SK-N-SH (cell line): ENCODE results near the gene NPAS1. TPM values are rescaled to one million over a fixed set of nuclear protein-coding genes. Genes with fewer than 3 reads are reported as not detected.
A peak's percentile ranks its signal among the peaks of the same experiment; 100 is the strongest.

Experiments
- CTCF ChIA-PET: fragments of 300-600, 350-600 bp; formaldehyde crosslinking; extraction: SDS; loops from one replicate; lab custom pipeline; 2021; lab: Yijun Ruan, JAX
- POLR2A ChIA-PET: fragments of 350-600 bp; sonication (Branson Sonifier 250); formaldehyde crosslinking; extraction: SDS; loops from one replicate; lab custom pipeline; 2020; ENCODE audit warnings: antibody characterized with exemption, inconsistent platforms; lab: Yijun Ruan, JAX
- DNase-seq: peaks from one replicate; pipeline ENCODE4 v3.0.0; 2012
- H2AFZ ChIP-seq: fragments of 200-600 bp; sonication (generic); 2 replicates; pipeline ENCODE4 v1.8.1; 2016; ENCODE audit warnings: antibody characterized with exemption, mild to moderate bottlenecking, low read depth
- H3F3A ChIP-seq: fragments of 200-600 bp; sonication (generic); replicated peaks from 2 replicates; pipeline ENCODE3; 2016; ENCODE audit warnings: antibody characterized with exemption, mild to moderate bottlenecking; ENCODE audit not compliant: insufficient read depth
- H3K27ac ChIP-seq, 2 experiments: fragments of 200-500 bp in 1 of 2; fragments of 200-600 bp in 1 of 2; sonication (Bioruptor generic) in 1 of 2; sonication (generic), shearing (Covaris generic) in 1 of 2; 2 replicates each; pipeline versions ENCODE4 v1.5.1 to v1.6.1; 2014 to 2016; ENCODE audit warnings: low read depth in 2 of 2, inconsistent platforms in 1 of 2, low read length in 1 of 2, mild to moderate bottlenecking in 1 of 2, mixed read lengths in 1 of 2
- H3K27me3 ChIP-seq: fragments of 200-600 bp; sonication (generic), shearing (Covaris generic); 2 replicates; pipeline ENCODE4 v1.6.1; 2016; ENCODE audit warnings: mixed run types; ENCODE audit not compliant: insufficient read depth
- H3K36me3 ChIP-seq, 2 experiments: fragments of 200-500 bp in 1 of 2; fragments of 200-600 bp in 1 of 2; sonication (Bioruptor generic) in 1 of 2; sonication (generic) in 1 of 2; replicated peaks in 1 of 2; 2 replicates each; pipeline versions ENCODE3 to v1.5.1; 2014 to 2016; ENCODE audit warnings: low read length in 1 of 2, mild to moderate bottlenecking in 1 of 2; ENCODE audit not compliant: insufficient read depth in 2 of 2, control insufficient read depth in 1 of 2
- H3K4me1 ChIP-seq, 2 experiments: fragments of 200-500 bp in 1 of 2; fragments of 200-600 bp in 1 of 2; sonication (Bioruptor generic) in 1 of 2; sonication (generic), shearing (Covaris generic) in 1 of 2; 2 replicates each; pipeline versions ENCODE4 v1.5.1 to v1.6.1; 2014 to 2016; ENCODE audit warnings: low read depth in 1 of 2, low read length in 1 of 2, mixed run types in 1 of 2; ENCODE audit not compliant: insufficient read depth in 2 of 2, control insufficient read depth in 1 of 2
- H3K4me2 ChIP-seq: fragments of 200-600 bp; sonication (generic), shearing (Covaris generic); 2 replicates; pipeline ENCODE4 v1.6.1; 2017; ENCODE audit warnings: mixed run types
- H3K4me3 ChIP-seq, 2 experiments: fragments of 200-500 bp in 1 of 2; fragments of 200-600 bp in 1 of 2; sonication (Bioruptor generic) in 1 of 2; sonication (generic), shearing (Covaris generic) in 1 of 2; 2 replicates each; pipeline versions ENCODE4 v1.5.1 to v1.8.1; 2014 to 2016; ENCODE audit warnings: low read depth in 2 of 2, inconsistent platforms in 1 of 2, low read length in 1 of 2, mild to moderate bottlenecking in 1 of 2, mixed read lengths in 1 of 2, moderate library complexity in 1 of 2
- H3K79me2 ChIP-seq: fragments of 200-600 bp; sonication (generic); 2 replicates; pipeline ENCODE4 v1.8.1; 2017; ENCODE audit warnings: mild to moderate bottlenecking; ENCODE audit not compliant: insufficient read depth
- H3K9ac ChIP-seq: fragments of 200-600 bp; sonication (generic); 2 replicates; pipeline ENCODE4 v1.6.1; 2017; ENCODE audit warnings: mixed run types
- H3K9me2 ChIP-seq: fragments of 200-600 bp; sonication (generic); 2 replicates; pipeline ENCODE4 v1.6.1; 2017; ENCODE audit warnings: mixed run types
- H3K9me3 ChIP-seq: fragments of 200-600 bp; sonication (generic); 2 replicates; pipeline ENCODE4 v1.6.1; 2017; ENCODE audit warnings: mixed run types, mild to moderate bottlenecking, moderate library complexity
- H4K20me1 ChIP-seq: fragments of 200-600 bp; sonication (generic); 2 replicates; pipeline ENCODE4 v1.6.1; 2017; ENCODE audit warnings: mild to moderate bottlenecking, mixed run types; ENCODE audit not compliant: insufficient read depth
- ELF1 ChIP-seq: IDR thresholded peaks from 2 replicates; pipeline ENCODE4 v1.4.0; 2012
- EP300 ChIP-seq, 2 experiments: IDR thresholded peaks; 2 replicates each; pipeline versions ENCODE4 v1.4.0 to v1.6.1; 2012; ENCODE audit warnings: borderline replicate concordance in 1 of 2, low read depth in 1 of 2, low read length in 1 of 2
- EZH2phosphoT487 ChIP-seq: fragments of 200-600 bp; sonication (generic); IDR thresholded peaks from 2 replicates; pipeline ENCODE4 v1.6.1; 2017; ENCODE audit warnings: low read depth, mixed run types, mild to moderate bottlenecking, antibody characterized with exemption, moderate library complexity, borderline replicate concordance
- FOSL2 ChIP-seq: IDR thresholded peaks from 2 replicates; pipeline ENCODE4 v1.4.0; 2012; ENCODE audit warnings: low read depth, mild to moderate bottlenecking, moderate library complexity, borderline replicate concordance
- FOXJ3 ChIP-seq: sonication (generic); formaldehyde crosslinking; IDR thresholded peaks from 2 replicates; pipeline ENCODE4 v1.5.1; 2020; ENCODE audit warnings: mild to moderate bottlenecking, missing genetic modification reagents
- GATA2 ChIP-seq: sonication (generic); formaldehyde crosslinking; IDR thresholded peaks from 2 replicates; pipeline ENCODE4 v1.5.0; 2020; ENCODE audit warnings: mild to moderate bottlenecking, missing genetic modification reagents
- JUND ChIP-seq: IDR thresholded peaks from 2 replicates; pipeline ENCODE4 v1.4.0; 2012
- MEF2A ChIP-seq: IDR thresholded peaks from 2 replicates; pipeline ENCODE4 v1.4.0; 2012; ENCODE audit warnings: low read depth, borderline replicate concordance
- MXI1 ChIP-seq: IDR thresholded peaks from 2 replicates; pipeline ENCODE4 v1.6.1; 2012; ENCODE audit warnings: mild to moderate bottlenecking, low read depth, low read length, improper control_type of control experiment
- NFIC ChIP-seq: IDR thresholded peaks from 2 replicates; pipeline ENCODE4 v1.4.0; 2012; ENCODE audit warnings: borderline replicate concordance
- NRF1 ChIP-seq: IDR thresholded peaks from 2 replicates; pipeline ENCODE4 v1.6.1; 2012; ENCODE audit warnings: low read depth, mild to moderate bottlenecking, low read length
- POLR2AphosphoS5 ChIP-seq: IDR thresholded peaks from 2 replicates; pipeline ENCODE4 v1.6.1; 2012; ENCODE audit warnings: low read depth, low read length
- RAD21 ChIP-seq: IDR thresholded peaks from 2 replicates; pipeline ENCODE4 v1.6.1; 2012; ENCODE audit warnings: mild to moderate bottlenecking, low read length
- RCOR1 ChIP-seq: fragments of 150-350 bp; IDR thresholded peaks from 2 replicates; pipeline ENCODE4 v1.6.1; 2017; ENCODE audit warnings: antibody characterized with exemption, low read length
- SIN3A ChIP-seq: IDR thresholded peaks from 2 replicates; pipeline ENCODE4 v1.6.1; 2012; ENCODE audit warnings: low read depth, mild to moderate bottlenecking, low read length, moderate library complexity, borderline replicate concordance
- TAF1 ChIP-seq: IDR thresholded peaks from 2 replicates; pipeline ENCODE4 v1.6.1; 2012; ENCODE audit warnings: low read depth, mild to moderate bottlenecking, low read length, moderate library complexity, borderline replicate concordance
- TCF12 ChIP-seq: IDR thresholded peaks from 2 replicates; pipeline ENCODE4 v1.4.0; 2012
- TEAD4 ChIP-seq: IDR thresholded peaks from 2 replicates; pipeline ENCODE4 v1.4.0; 2012; ENCODE audit warnings: mild to moderate bottlenecking, borderline replicate concordance; ENCODE audit not compliant: insufficient read depth
- YY1 ChIP-seq: IDR thresholded peaks from 2 replicates; pipeline ENCODE4 v1.4.0; 2012; ENCODE audit warnings: low read depth, mild to moderate bottlenecking
- WGBS: methylation state at CpG from one replicate; pipeline ENCODE4 v1.1.6; 2017; ENCODE audit warnings: low lambda C conversion rate; 5-methylcytosine and 5-hydroxymethylcytosine counted together
- polyA plus RNA-seq, 3 experiments: library from polyadenylated mRNA; depleted of rRNA; stranded (reverse); fragments of >200 nt; gene quantifications; 2 replicates each; pipeline ENCODE4 v1.2.3, GENCODE V29; 2012
- TF ChIP-seq, protein P1 (sequence below): fragments of 200-600 bp; sonication (generic); IDR thresholded peaks from 2 replicates; pipeline ENCODE4 v1.6.1; 2017; ENCODE audit warnings: antibody characterized with exemption, mild to moderate bottlenecking, moderate library complexity
- TF ChIP-seq, protein P2 (sequence below): IDR thresholded peaks from 2 replicates; pipeline ENCODE4; 2012
- TF ChIP-seq, protein P3 (sequence below): IDR thresholded peaks from 2 replicates; pipeline ENCODE4 v1.4.0; 2012; ENCODE audit warnings: low read depth, borderline replicate concordance
- TF ChIP-seq, protein P4 (sequence below): IDR thresholded peaks from 2 replicates; pipeline ENCODE4 v1.4.0; 2012; ENCODE audit warnings: low read depth

The NPAS1 gene
- polyA plus RNA-seq, 1 of the 3 experiments (the other 2 are of a cell fraction) = 1.1 TPM

DNA sequence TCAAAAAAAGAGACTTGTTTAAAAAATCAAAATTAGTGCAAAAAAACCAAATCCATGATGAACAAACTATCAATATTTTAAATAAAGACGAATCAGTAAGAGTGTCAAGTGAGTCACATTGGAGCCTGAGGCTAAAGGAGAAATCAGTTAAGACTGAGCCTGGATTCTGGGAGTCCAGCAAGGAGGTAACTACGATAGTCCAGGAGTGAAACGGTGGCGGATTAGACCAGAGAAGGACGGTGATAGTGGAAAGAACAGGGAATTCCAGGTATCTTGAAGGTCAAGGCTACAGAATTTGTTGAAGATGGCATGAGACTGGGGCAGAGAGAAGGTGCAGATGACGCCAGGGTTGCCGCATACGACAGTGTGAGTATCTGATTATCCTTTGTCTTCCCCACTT, 7.0 kb upstream of the NPAS1 start:
- 0 out of 2 replicates have a peak overlapping the region, but pooled peaks have one; percentile 22 for H3K4me2 ChIP-seq
- no peak for TF ChIP-seq NRF1
- CTCF ChIA-PET = interaction anchor here (0.6 to 4.2 kb wide), 56 partner anchors 9 to 412 kb away, joined by 3 to 44 read pairs (median 5); partner anchors contain the start of genes SAE1 and ZC3H4
- no peak for DNase-seq
- no peaks in the 10 kb centered on the region for H3K9me2 ChIP-seq
- POLR2A ChIA-PET = interaction anchor here (0.9 kb wide), 1 partner anchor 101 kb away, joined by 3 read pairs; the partner anchor contains the start of gene ZC3H4
- H3K9me3 ChIP-seq = no peaks in the 10 kb centered on the region
- no peaks in the 10 kb centered on the region for H3K27me3 ChIP-seq
- no peak overlapping the region for H3K9ac ChIP-seq
- H3K79me2 ChIP-seq = no peaks in the 10 kb centered on the region
- no peak overlapping the region; a peak in 1 of 4 replicates for H3K4me3 ChIP-seq
- no peak overlapping the region; the same call in 1 of the 2 replicates for H2AFZ ChIP-seq
- WGBS = 33% methylated on average over 5 of the region's 8 CpGs
- no peaks in the 10 kb centered on the region for H4K20me1 ChIP-seq
- no peaks in the 10 kb centered on the region for H3K36me3 ChIP-seq
- H3F3A ChIP-seq = no peaks in the 10 kb centered on the region
- peaks cover 0 to 3% of the 10 kb centered on the region in 2 experiments; a peak in 1 of 4 replicates for H3K4me1 ChIP-seq
- H3K27ac ChIP-seq = no peak overlapping the region

DNA sequence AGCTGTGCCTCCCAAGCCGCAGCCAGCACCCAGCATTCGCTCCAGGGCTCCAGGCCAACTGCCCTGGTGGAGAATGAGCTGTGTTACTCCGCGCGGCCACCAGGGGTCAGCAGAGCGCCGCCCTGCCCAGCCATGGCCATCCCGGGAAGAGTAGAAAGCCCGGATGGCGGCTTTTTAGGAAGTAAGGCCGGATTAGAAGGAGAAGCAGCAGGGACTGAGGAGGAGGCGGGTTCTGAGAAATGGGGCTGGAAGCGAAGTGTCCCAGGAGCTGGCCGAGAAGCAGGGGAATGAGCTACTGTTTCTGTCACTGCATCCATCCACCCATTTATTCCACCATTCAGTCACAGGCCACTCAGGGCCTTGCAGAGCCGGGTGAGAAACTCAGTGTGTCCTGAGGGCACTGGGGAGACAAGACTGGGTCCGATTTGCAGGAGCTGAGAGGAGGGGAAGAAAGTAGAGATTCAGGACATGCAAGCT, 6.6 kb upstream of the NPAS1 start:
- Histone ChIP-seq H3K9me2 (no peaks in the 10 kb centered on the region), H4K20me1 (no peaks in the 10 kb centered on the region), H3K27me3 (no peaks in the 10 kb centered on the region), H3K79me2 (no peaks in the 10 kb centered on the region), H3F3A (peaks cover under 1% of the 10 kb centered on the region), H3K9ac (no peak overlapping the region), H3K4me1 (peaks cover 0 to 3% of the 10 kb centered on the region in 2 experiments; a peak in 1 of 4 replicates), H3K4me3 (no peak overlapping the region; a peak in 1 of 4 replicates), H2AFZ (peak overlapping the region; percentile 40; the same call in 1 of the 2 replicates), H3K4me2 (0 out of 2 replicates have a peak overlapping the region, but pooled peaks have one; percentile 22), H3K36me3 (no peaks in the 10 kb centered on the region), H3K27ac (no peak overlapping the region), H3K9me3 (no peaks in the 10 kb centered on the region)
- CTCF ChIA-PET = interaction anchor here (0.6 to 4.2 kb wide), 66 partner anchors 9 to 413 kb away, joined by 3 to 44 read pairs (median 4); partner anchors contain the start of genes SAE1 and ZC3H4
- POLR2A ChIA-PET = interaction anchor here (0.9 kb wide), 1 partner anchor 101 kb away, joined by 3 read pairs; the partner anchor contains the start of gene ZC3H4
- DNase-seq = peak; percentile 92
- WGBS = 10% methylated on average over 16 of the region's 16 CpGs
- TF ChIP-seq MEF2A = no peak
- TF ChIP-seq RAD21 = peak; percentile 93
- peak; percentile 47; the same call in 1 of the 2 replicates for TF ChIP-seq YY1
- no peak for TF ChIP-seq EZH2phosphoT487
- peak; percentile 65 for TF ChIP-seq NFIC
- TF ChIP-seq, protein P1, sequence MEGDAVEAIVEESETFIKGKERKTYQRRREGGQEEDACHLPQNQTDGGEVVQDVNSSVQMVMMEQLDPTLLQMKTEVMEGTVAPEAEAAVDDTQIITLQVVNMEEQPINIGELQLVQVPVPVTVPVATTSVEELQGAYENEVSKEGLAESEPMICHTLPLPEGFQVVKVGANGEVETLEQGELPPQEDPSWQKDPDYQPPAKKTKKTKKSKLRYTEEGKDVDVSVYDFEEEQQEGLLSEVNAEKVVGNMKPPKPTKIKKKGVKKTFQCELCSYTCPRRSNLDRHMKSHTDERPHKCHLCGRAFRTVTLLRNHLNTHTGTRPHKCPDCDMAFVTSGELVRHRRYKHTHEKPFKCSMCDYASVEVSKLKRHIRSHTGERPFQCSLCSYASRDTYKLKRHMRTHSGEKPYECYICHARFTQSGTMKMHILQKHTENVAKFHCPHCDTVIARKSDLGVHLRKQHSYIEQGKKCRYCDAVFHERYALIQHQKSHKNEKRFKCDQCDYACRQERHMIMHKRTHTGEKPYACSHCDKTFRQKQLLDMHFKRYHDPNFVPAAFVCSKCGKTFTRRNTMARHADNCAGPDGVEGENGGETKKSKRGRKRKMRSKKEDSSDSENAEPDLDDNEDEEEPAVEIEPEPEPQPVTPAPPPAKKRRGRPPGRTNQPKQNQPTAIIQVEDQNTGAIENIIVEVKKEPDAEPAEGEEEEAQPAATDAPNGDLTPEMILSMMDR = peak; percentile 95
- TF ChIP-seq FOXJ3 (CRISPR knock-in tag) = no peak
- no peak for TF ChIP-seq JUND
- no peak for TF ChIP-seq POLR2AphosphoS5
- no peak for TF ChIP-seq GATA2 (CRISPR knock-in tag)
- no peak for TF ChIP-seq ELF1
- peak; percentile 54; the same call in 1 of the 2 replicates for TF ChIP-seq TAF1
- TF ChIP-seq, protein P2, sequence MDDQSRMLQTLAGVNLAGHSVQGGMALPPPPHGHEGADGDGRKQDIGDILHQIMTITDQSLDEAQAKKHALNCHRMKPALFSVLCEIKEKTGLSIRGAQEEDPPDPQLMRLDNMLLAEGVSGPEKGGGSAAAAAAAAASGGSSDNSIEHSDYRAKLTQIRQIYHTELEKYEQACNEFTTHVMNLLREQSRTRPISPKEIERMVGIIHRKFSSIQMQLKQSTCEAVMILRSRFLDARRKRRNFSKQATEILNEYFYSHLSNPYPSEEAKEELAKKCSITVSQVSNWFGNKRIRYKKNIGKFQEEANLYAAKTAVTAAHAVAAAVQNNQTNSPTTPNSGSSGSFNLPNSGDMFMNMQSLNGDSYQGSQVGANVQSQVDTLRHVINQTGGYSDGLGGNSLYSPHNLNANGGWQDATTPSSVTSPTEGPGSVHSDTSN = no peak
- TF ChIP-seq SIN3A = no peak
- TF ChIP-seq, protein P3, sequence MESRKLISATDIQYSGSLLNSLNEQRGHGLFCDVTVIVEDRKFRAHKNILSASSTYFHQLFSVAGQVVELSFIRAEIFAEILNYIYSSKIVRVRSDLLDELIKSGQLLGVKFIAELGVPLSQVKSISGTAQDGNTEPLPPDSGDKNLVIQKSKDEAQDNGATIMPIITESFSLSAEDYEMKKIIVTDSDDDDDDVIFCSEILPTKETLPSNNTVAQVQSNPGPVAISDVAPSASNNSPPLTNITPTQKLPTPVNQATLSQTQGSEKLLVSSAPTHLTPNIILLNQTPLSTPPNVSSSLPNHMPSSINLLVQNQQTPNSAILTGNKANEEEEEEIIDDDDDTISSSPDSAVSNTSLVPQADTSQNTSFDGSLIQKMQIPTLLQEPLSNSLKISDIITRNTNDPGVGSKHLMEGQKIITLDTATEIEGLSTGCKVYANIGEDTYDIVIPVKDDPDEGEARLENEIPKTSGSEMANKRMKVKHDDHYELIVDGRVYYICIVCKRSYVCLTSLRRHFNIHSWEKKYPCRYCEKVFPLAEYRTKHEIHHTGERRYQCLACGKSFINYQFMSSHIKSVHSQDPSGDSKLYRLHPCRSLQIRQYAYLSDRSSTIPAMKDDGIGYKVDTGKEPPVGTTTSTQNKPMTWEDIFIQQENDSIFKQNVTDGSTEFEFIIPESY = no peak
- TF ChIP-seq FOSL2 = no peak
- no peak for TF ChIP-seq TCF12
- TF ChIP-seq TEAD4 = 0 out of 2 replicates have a peak, but pooled peaks have one; percentile 12
- peak; percentile 66; the same call in 1 of the 2 replicates for TF ChIP-seq RCOR1
- TF ChIP-seq MXI1 = no peak
- no peak for TF ChIP-seq NRF1
- TF ChIP-seq EP300 (IDR thresholded peaks at IDR 0.05; ENCODE audit: borderline replicate concordance in 1 of 2, low read depth in 1 of 2, low read length in 1 of 2) = 0 out of 4 replicates have a peak, but pooled peaks of 1 of the 2 experiments have one; percentile 17
- TF ChIP-seq, protein P4, sequence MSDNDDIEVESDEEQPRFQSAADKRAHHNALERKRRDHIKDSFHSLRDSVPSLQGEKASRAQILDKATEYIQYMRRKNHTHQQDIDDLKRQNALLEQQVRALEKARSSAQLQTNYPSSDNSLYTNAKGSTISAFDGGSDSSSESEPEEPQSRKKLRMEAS = no peak
